HepG2 (cell line): ENCODE data around the gene RBPJ. TPM values are rescaled to one million over a fixed set of nuclear protein-coding genes. Genes with fewer than 3 reads are reported as not detected.
A peak's percentile ranks its signal among the peaks of the same experiment; 100 is the strongest.

Experiments
- ELF4 ChIP-seq: sonication (generic); formaldehyde crosslinking; IDR thresholded peaks from 2 replicates; pipeline ENCODE4 v1.5.0; 2020; ENCODE audit warnings: missing genetic modification reagents, mild to moderate bottlenecking, moderate library complexity, borderline replicate concordance
- FOXP1 ChIP-seq, 2 experiments: fragments of 450-650 bp in 1 of 2; IDR thresholded peaks; 2 replicates each; pipeline ENCODE4 v1.6.1; 2017 to 2018; ENCODE audit warnings: antibody characterized with exemption in 1 of 2
- GMEB2 ChIP-seq: IDR thresholded peaks from 2 replicates; pipeline ENCODE4 v1.6.1; 2016; ENCODE audit warnings: missing biosample characterization, missing genetic modification reagents, low read depth
- KMT2A ChIP-seq: sonication (generic); formaldehyde crosslinking; IDR thresholded peaks from 2 replicates; pipeline ENCODE4 v1.4.0; 2020; ENCODE audit warnings: missing genetic modification reagents
- MYC ChIP-seq: sonication (generic); formaldehyde crosslinking; IDR thresholded peaks from 2 replicates; pipeline ENCODE4 v1.9.0; 2021; ENCODE audit warnings: missing genetic modification reagents, borderline replicate concordance
- NFE2L2 ChIP-seq: fragments of 150-350 bp; IDR thresholded peaks from 2 replicates; pipeline ENCODE4 v1.6.1; 2014; ENCODE audit warnings: low read length
- PITX1 ChIP-seq: sonication (generic); formaldehyde crosslinking; IDR thresholded peaks from 2 replicates; pipeline ENCODE4 v1.5.1; 2020; ENCODE audit warnings: mild to moderate bottlenecking, missing genetic modification reagents
- RARG ChIP-seq: sonication (generic); formaldehyde crosslinking; IDR thresholded peaks from 2 replicates; pipeline ENCODE4 v1.4.0; 2020; ENCODE audit warnings: low read depth, mild to moderate bottlenecking, missing genetic modification reagents
- SALL2 ChIP-seq: sonication (generic); formaldehyde crosslinking; IDR thresholded peaks from 2 replicates; pipeline ENCODE4 v1.8.1; 2023; ENCODE audit warnings: mild to moderate bottlenecking, missing genetic modification reagents, inconsistent platforms
- SP2 ChIP-seq: sonication (generic); formaldehyde crosslinking; IDR thresholded peaks from 2 replicates; pipeline ENCODE4 v1.5.1; 2020; ENCODE audit warnings: mild to moderate bottlenecking, missing genetic modification reagents
- SRSF9 ChIP-seq: fragments of 200-400 bp; formaldehyde crosslinking; IDR thresholded peaks from 2 replicates; pipeline ENCODE4 v1.6.1; 2018; ENCODE audit warnings: borderline replicate concordance, mild to moderate bottlenecking, low read depth, low read length; ENCODE audit not compliant: insufficient read depth, poor library complexity, severe bottlenecking
- SSRP1 ChIP-seq: IDR thresholded peaks from 2 replicates; pipeline ENCODE4 v1.6.1; 2016; ENCODE audit warnings: control low read depth
- TP53 ChIP-seq: sonication (generic); formaldehyde crosslinking; conservative IDR thresholded peaks from 2 replicates; pipeline ENCODE4 v1.4.0; 2020; ENCODE audit warnings: missing genetic modification reagents
- ZBTB7A ChIP-seq: sonication (generic); formaldehyde crosslinking; IDR thresholded peaks from 2 replicates; pipeline ENCODE4 v1.8.0; 2022; ENCODE audit warnings: mild to moderate bottlenecking, missing genetic modification reagents
- ZEB1 ChIP-seq: IDR thresholded peaks from 2 replicates; pipeline ENCODE4 v1.6.1; 2012; ENCODE audit warnings: mild to moderate bottlenecking, low read depth, inconsistent platforms; ENCODE audit not compliant: insufficient replicate concordance
- ZNF143 ChIP-seq: sonication (generic); formaldehyde crosslinking; IDR thresholded peaks from 2 replicates; pipeline ENCODE4 v1.4.0; 2020; ENCODE audit warnings: missing genetic modification reagents
- ZNF354B ChIP-seq: sonication (generic); formaldehyde crosslinking; IDR thresholded peaks from 2 replicates; pipeline ENCODE4 v1.8.0; 2022; ENCODE audit warnings: mild to moderate bottlenecking, missing genetic modification reagents
- ZNF672 ChIP-seq: sonication (generic); formaldehyde crosslinking; IDR thresholded peaks from 2 replicates; pipeline ENCODE4 v1.8.1; 2022; ENCODE audit warnings: missing genetic modification reagents
- ZNF687 ChIP-seq: sonication (generic); formaldehyde crosslinking; IDR thresholded peaks from 2 replicates; pipeline ENCODE4 v1.5.1; 2020; ENCODE audit warnings: mild to moderate bottlenecking, missing genetic modification reagents, moderate library complexity
- polyA plus RNA-seq, 8 experiments: library from polyadenylated mRNA; depleted of rRNA in 3 of 8; stranded (reverse) in 7 of 8; unstranded in 1 of 8; fragments of >200 nt; fragmentation: Illumina TruSeq in 4 of 8; extraction: Trizol in 4 of 8; gene quantifications; 2 replicates each; pipeline versions ENCODE4 v1.2.1 to v1.2.3, GENCODE V29; 2011 to 2016; ENCODE audit warnings: low read depth in 4 of 8, missing spikeins in 1 of 8, mixed read lengths in 1 of 8; ENCODE audit not compliant: insufficient read depth in 1 of 8
- total RNA-seq, 5 experiments: library from RNA; depleted of rRNA; stranded (reverse); fragments of >200 nt; fragmentation: Illumina TruSeq; extraction: Trizol; gene quantifications; 2 replicates each; pipeline ENCODE4 v1.2.3, GENCODE V29; 2016; ENCODE audit warnings: low read depth in 1 of 5
- TF ChIP-seq, protein P1 (sequence below): IDR thresholded peaks from 2 replicates; pipeline ENCODE4 v1.4.0; 2020; ENCODE audit warnings: mild to moderate bottlenecking, missing genetic modification reagents

RBPJ gene
- total and polyA plus RNA-seq, 2 of the 13 experiments (the other 11 are each of a cell fraction or from before 2014, with no cell fraction given), result 25.9 to 33.2 TPM

DNA sequence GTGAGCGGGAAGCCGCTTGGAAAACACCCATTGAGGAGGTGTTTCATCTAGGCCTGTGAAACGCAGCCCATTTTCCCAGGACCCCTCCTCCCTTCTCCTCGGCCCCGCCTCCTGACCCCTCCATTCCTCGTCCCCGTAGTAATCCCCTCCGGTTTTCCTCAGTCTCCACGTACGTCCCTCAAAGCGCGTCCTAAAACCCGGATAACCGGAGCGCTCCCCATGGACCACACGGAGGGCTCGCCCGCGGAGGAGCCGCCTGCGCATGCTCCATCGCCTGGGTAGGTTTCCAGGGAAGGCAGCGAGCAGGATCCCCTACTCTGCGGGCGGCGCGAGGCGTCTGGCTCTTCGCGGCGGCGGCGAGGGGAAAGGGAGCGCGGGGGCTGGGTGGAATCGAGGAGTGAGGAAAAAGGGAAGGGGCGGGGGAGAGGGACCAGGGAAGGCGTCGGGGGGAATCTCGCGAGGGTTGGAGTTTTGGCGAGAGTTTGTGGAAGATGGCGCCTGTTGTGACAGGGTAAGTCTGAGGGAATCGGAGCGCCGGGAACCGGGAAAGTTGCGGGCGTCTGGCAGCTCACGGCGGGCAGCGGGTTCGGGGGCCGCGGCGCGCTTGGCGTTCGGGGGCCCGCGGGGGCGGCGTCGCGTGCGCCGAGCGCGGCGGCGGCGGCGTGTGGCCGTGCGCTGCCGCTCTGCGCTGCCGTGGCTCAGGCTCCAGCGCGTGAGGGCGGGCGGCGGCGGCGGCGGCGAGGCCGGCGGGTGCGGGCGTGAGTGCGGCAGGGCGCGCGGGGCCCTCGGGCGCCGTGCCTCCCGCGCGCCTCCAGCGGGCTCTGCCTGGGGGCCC lies at the start of gene RBPJ (continued):
- TF ChIP-seq GMEB2 (CRISPR knock-in tag) (0 out of 2 replicates have a peak, but pooled peaks have one; percentile 25), SALL2 (CRISPR knock-in tag) (peak; percentile 46; the same call in 1 of the 2 replicates), SSRP1 (no peak), ZBTB7A (CRISPR knock-in tag) (peak; percentile 60; the same call in 1 of the 2 replicates), ZNF672 (CRISPR knock-in tag) (no peak), ZNF687 (CRISPR knock-in tag) (peak; percentile 71), ZNF143 (no peak), TP53 (CRISPR knock-in tag) (no peak), PITX1 (CRISPR knock-in tag) (peak; percentile 93), ZNF354B (CRISPR knock-in tag) (no peak), FOXP1 (IDR thresholded peaks at IDR 0.05) (no peak), FOXP1 (CRISPR knock-in tag; IDR thresholded peaks at IDR 0.05) (0 out of 2 replicates have a peak, but pooled peaks have one; percentile 26), KMT2A (CRISPR knock-in tag) (peak; percentile 66), ELF4 (no peak), MYC (CRISPR knock-in tag) (peak; percentile 72; the same call in 1 of the 2 replicates), ZEB1 (peak; percentile 84), RARG (CRISPR knock-in tag) (no peak), SRSF9 (no peak), NFE2L2 (0 out of 2 replicates have a peak, but pooled peaks have one; percentile 2), SP2 (CRISPR knock-in tag) (no peak; the same call in 1 of the 2 replicates)
- TF ChIP-seq, protein P1, sequence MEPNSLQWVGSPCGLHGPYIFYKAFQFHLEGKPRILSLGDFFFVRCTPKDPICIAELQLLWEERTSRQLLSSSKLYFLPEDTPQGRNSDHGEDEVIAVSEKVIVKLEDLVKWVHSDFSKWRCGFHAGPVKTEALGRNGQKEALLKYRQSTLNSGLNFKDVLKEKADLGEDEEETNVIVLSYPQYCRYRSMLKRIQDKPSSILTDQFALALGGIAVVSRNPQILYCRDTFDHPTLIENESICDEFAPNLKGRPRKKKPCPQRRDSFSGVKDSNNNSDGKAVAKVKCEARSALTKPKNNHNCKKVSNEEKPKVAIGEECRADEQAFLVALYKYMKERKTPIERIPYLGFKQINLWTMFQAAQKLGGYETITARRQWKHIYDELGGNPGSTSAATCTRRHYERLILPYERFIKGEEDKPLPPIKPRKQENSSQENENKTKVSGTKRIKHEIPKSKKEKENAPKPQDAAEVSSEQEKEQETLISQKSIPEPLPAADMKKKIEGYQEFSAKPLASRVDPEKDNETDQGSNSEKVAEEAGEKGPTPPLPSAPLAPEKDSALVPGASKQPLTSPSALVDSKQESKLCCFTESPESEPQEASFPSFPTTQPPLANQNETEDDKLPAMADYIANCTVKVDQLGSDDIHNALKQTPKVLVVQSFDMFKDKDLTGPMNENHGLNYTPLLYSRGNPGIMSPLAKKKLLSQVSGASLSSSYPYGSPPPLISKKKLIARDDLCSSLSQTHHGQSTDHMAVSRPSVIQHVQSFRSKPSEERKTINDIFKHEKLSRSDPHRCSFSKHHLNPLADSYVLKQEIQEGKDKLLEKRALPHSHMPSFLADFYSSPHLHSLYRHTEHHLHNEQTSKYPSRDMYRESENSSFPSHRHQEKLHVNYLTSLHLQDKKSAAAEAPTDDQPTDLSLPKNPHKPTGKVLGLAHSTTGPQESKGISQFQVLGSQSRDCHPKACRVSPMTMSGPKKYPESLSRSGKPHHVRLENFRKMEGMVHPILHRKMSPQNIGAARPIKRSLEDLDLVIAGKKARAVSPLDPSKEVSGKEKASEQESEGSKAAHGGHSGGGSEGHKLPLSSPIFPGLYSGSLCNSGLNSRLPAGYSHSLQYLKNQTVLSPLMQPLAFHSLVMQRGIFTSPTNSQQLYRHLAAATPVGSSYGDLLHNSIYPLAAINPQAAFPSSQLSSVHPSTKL (CRISPR knock-in tag), result no peak; the same call in 1 of the 2 replicates
